Measurements from ENCODE around the gene THADA. TPM values are rescaled to one million over a fixed set of nuclear protein-coding genes. Genes with fewer than 3 reads are reported as not detected.
A peak's percentile ranks its signal among the peaks of the same experiment; 100 is the strongest.
"Not testable (repeated sequence)": the region's sequence is repeated elsewhere in the genome, so short reads cannot be mapped to it uniquely, and the experiment has no call there.

The THADA gene
- polyA plus RNA-seq, 4 donors: 32.5 to 38.4 (median 33.5) TPM

DNA sequence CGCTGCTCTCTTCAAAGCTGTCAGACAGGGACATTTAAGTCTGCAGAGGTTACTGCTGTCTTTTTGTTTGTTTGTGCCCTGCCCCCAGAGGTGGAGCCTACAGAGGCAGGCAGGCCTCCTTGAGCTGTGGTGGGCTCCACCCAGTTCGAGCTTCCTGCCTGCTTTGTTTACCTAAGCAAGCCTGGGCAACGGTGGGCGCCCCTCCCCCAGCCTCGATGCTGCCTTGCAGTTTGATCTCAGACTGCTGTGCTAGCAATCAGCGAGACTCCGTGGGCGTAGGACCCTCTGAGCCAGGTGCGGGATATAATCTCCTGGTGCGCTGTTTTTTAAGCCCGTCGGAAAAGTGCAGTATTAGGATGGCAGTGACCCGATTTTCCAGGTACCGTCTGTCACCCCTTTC is 47.5 kb downstream of the THADA start:
- DNase-seq (ENCODE audit: low read depth in 4 of 4, low spot score in 2 of 4): not testable (repeated sequence)

DNA sequence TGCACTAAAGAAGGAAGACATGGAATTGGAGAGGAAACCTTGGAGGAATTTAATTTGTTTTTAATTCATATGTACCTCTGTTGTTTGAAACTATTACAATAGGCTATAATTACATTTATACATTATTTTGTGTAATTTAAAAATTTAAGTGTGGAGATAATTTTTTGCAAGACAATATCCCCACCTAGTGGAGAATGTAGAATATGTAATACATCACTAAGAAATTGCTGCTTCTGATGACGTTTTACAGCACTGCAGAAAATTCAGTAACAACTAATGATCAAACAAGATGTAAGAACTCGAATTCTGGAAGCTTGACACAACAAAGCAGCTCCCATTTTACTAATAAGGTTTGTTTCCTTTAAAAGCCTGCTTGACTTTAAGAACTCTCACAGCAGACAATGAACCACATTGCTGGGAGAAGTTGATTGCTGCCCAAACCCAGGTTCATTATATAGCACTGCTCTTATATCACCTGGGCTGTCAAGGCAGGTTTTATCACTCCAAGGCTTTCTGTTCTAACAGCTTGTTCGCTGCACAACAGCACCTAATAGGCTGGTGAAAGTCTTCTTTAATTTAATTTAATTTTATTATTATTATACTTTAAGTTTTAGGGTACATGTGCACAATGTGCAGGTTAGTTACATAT is 53.4 kb downstream of the THADA start:
- DNase-seq (ENCODE audit: low read depth in 4 of 4, low spot score in 2 of 4): peak in 1 of 4 donors; percentile 45

- DNase-seq (ENCODE audit: low read depth in 4 of 4, low spot score in 2 of 4): no peak
Observed at GRCh38 chr2:43541165-43541564, 54.7 kb downstream of the THADA start.

DNA sequence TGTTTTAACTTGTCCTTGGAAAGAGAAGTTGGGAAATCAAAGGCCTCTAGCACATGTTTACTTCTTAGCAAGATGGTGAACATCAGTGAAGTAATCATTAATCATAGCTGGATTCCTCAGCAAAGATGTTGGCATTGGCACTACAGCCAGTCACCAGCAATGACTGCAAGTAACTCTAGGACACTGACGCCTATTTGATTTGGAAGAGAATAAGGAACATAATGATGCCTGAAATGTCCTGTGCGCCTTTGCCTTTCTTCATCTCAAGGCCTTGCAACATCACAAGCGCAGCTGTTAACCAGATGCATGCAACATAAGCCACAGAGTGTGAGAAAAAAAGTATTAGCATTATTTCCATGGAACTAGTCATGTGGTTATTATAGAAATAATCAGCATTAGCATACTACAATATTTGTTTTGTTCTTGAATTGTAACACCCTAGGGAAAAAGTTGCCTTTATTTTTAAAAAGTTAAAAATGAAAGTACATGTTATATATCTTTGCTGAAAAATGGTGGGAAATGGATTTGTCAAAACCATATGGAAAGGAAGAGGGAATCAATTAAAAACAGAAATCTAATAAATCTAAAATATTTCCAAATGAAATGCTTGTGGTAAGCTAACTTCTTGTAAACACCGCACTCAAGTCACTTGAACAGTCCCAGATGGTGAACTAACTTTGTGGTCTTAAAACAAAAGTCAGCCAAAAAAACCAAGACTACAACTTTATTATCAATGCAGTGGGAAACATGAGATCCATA is 55.6 kb downstream of the THADA start:
- no peak for DNase-seq (ENCODE audit: low read depth in 4 of 4, low spot score in 2 of 4)

- no peak for DNase-seq (ENCODE audit: low read depth in 4 of 4, low spot score in 2 of 4)
Observed at GRCh38 chr2:43539436-43539835, 56.4 kb downstream of the THADA start.

- DNase-seq (ENCODE audit: low read depth in 4 of 4, low spot score in 2 of 4): no peak
Observed at GRCh38 chr2:43538034-43538670, 57.7 kb downstream of the THADA start.

DNA sequence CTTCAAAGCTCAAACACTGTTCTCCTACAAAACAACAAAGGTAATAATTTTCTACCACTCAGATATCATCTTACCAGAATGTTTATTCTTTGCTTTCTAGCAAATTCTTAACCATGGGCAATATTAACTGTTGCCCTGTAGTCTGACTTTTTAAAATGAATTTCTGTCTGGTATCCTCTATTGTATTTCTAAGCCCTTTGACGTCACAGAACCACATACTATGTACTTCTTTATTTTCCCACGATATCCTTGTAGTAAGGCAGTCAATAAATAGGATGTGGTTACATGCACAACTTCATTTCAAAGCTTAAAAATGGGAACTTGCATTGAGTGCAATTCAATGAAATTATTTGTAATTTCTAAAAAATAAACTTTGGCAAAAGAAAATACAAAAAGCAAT is 58.7 kb downstream of the THADA start:
- no peak for DNase-seq (ENCODE audit: low read depth in 4 of 4, low spot score in 2 of 4)

DNA sequence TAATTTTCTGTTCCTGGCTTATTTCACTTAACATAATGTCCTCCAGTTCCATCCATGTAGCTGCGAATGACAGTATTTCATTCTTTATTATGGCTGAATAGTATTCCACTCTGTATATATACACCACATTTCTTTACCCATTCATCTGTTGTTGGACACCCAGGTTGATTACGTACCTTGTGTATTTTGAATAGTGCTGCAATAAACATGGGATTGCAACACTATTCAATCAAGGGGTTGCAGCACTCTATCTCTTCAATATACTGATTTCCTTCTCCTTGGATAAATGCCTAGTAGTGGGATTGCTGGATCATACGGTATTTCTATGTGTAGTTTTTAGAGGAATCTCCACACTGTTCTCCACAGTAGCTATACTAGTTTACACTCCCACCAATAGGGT is 61.3 kb downstream of the THADA start:
- DNase-seq (ENCODE audit: low read depth in 4 of 4, low spot score in 2 of 4): no peak

- not testable (repeated sequence) for DNase-seq (ENCODE audit: low read depth in 4 of 4, low spot score in 2 of 4)
Observed at GRCh38 chr2:43532572-43532971, 63.3 kb downstream of the THADA start.

- no peak for DNase-seq (ENCODE audit: low read depth in 4 of 4, low spot score in 2 of 4)
Observed at GRCh38 chr2:43531251-43531650, 64.6 kb downstream of the THADA start.

GRCh38 chr2:43526994-43527393 is 68.8 kb downstream of the THADA start:
- no peak for DNase-seq (ENCODE audit: low read depth in 4 of 4, low spot score in 2 of 4)

- DNase-seq (ENCODE audit: low read depth in 4 of 4, low spot score in 2 of 4): no peak
Observed at GRCh38 chr2:43525506-43525905, 70.3 kb downstream of the THADA start.

- no peak for DNase-seq (ENCODE audit: low read depth in 4 of 4, low spot score in 2 of 4)
Observed at GRCh38 chr2:43524177-43524965, 71.5 kb downstream of the THADA start.

DNA sequence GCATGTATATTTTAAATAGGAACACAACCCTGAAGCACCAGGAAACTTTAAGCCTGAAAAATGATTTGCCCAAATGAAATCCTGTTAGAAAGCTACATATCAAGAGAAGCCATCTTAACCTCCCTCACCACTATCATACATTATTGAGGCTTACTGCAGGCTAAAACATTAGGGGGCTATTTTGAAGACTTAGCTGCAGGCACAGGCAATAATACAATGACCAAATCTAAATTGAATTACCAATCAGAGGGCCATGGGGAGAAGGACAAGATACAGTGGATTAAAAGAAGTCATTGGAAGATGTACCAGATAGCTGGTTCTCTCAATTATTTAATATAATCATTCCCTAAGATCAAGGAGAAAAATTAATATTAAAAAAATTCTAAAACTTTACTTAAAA is 73.7 kb downstream of the THADA start:
- DNase-seq (ENCODE audit: low read depth in 4 of 4, low spot score in 2 of 4): no peak

DNA sequence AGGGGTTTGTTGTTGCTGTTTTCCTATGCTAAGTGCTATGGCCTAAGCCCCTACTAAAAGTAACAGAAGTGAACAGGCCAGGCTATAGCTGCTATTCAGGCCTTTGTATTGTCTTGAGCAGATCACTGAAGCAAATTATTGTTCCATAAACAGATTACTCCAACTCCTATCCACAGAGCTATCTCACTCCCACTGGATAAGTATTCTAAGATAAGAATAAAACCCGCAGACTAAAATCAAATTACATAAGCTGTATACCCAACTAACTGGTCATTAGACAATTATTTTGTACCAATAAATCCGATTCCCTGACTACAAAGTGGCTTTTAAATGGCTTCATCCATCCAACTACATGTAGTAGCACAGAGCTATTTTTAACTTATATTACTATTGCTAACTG is 74.3 kb downstream of the THADA start:
- no peak for DNase-seq (ENCODE audit: low read depth in 4 of 4, low spot score in 2 of 4)

GRCh38 chr2:43520919-43521318 is 74.9 kb downstream of the THADA start:
- DNase-seq (ENCODE audit: low read depth in 4 of 4, low spot score in 2 of 4): no peak

- no peak for DNase-seq (ENCODE audit: low read depth in 4 of 4, low spot score in 2 of 4)
Observed at GRCh38 chr2:43519643-43520221, 76.1 kb downstream of the THADA start.

GRCh38 chr2:43518718-43519117 is 77.1 kb downstream of the THADA start:
- DNase-seq (ENCODE audit: low read depth in 4 of 4, low spot score in 2 of 4): no peak

DNA sequence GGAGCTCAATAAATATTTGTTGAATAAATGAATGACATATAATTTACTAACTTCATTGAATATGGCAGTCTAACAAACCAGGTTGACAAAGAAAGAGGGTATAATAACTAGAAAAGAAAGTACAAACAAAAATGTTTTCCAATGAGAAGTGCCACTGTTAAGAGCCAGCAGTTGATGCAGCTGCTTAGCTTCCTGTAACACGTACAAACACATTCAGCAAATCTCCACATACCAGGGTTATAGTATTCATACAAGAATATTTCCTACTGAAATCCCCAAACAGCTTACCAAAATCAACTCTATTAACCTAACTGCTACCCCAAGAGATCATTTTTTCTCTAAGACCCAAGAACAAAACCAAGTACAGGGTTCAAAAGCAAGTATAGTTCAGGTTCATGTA is 77.7 kb downstream of the THADA start:
- no peak for DNase-seq (ENCODE audit: low read depth in 4 of 4, low spot score in 2 of 4)

GRCh38 chr2:43515807-43516497 is 79.9 kb downstream of the THADA start:
- DNase-seq (ENCODE audit: low read depth in 4 of 4, low spot score in 2 of 4): no peak

Data from left renal cortex interstitium (tissue), 4 donors.